Testis (tissue), 3 donors: ENCODE results near the gene USP36. TPM values are rescaled to one million over a fixed set of nuclear protein-coding genes. Genes with fewer than 3 reads are reported as not detected.
A peak's percentile ranks its signal among the peaks of the same experiment; 100 is the strongest.

Source experiments
- DNase-seq: peaks from one replicate; pipeline ENCODE4 v3.0.0-alpha.2; 2019
- H3K27ac ChIP-seq, 2 donors: fragments of 200-600 bp; sonication (generic); one replicate each; pipeline ENCODE4 v1.5.1; 2019
- H3K27me3 ChIP-seq: fragments of 200-600 bp; sonication (generic); one replicate; pipeline ENCODE4 v1.5.1; 2019
- H3K36me3 ChIP-seq: fragments of 200-600 bp; sonication (generic); one replicate; pipeline ENCODE4 v1.5.1; 2017; ENCODE audit warnings: low read depth; ENCODE audit errors: missing control alignments
- H3K4me1 ChIP-seq: fragments of 200-600 bp; sonication (generic); one replicate; pipeline ENCODE4 v1.5.1; 2019
- H3K4me3 ChIP-seq, 2 donors: fragments of 200-600 bp; sonication (generic); one replicate each; pipeline ENCODE4 v1.5.1; 2017 to 2019
- H3K9me3 ChIP-seq: fragments of 200-600 bp; sonication (generic); one replicate; pipeline ENCODE4 v1.5.1; 2017
- CTCF ChIP-seq, 3 experiments: fragments of 450-650 bp in 2 of 3; fragments of 200-600 bp in 1 of 3; sonication (generic) in 1 of 3; IDR thresholded peaks; one replicate each; pipeline ENCODE4 v1.5.1; 2016 to 2019; ENCODE audit warnings: antibody characterized with exemption in 3 of 3, mild to moderate bottlenecking in 2 of 3, moderate library complexity in 1 of 3
- POLR2A ChIP-seq: fragments of 450-650 bp; IDR thresholded peaks from one replicate; pipeline ENCODE4 v1.6.1; 2017; ENCODE audit warnings: antibody characterized with exemption, mild to moderate bottlenecking, moderate library complexity
- WGBS, 2 donors: methylation state at CpG; one replicate each; pipeline ENCODE4 v1.1.5; 2018; 5-methylcytosine and 5-hydroxymethylcytosine counted together
- intact Hi-C: fragments of 100-400 bp; cut with DNase I; formaldehyde crosslinking; loops from one replicate; pipeline ENCODE4 v1.15.1; 2023; ENCODE audit warnings: low total_unique reads
- polyA plus RNA-seq: library from polyadenylated mRNA; stranded (reverse); fragments of 350-450 nt; fragmentation: Illumina TruSeq; extraction: RNeasy Lipid Tissue Mini Kit (QIAGEN cat#74804); gene quantifications from one replicate; pipeline ENCODE4 v1.2.3, GENCODE V29; 2014; ENCODE audit warnings: low read depth, low replicate concordance; ENCODE audit not compliant: insufficient read depth
- total RNA-seq, 2 donors: library from RNA; depleted of rRNA; stranded (reverse); fragments of >200 nt; gene quantifications; one replicate each; pipeline ENCODE4 v1.2.3, GENCODE V29; 2016

Gene USP36
- total and polyA plus RNA-seq, 3 donors from 2014 or later: 32.8 to 79.8 (median 77.5) TPM

- no peaks in the 10 kb centered on the region for H3K27me3 ChIP-seq
- no peak overlapping the region for H3K4me3 ChIP-seq
- no peaks in the 10 kb centered on the region for H3K9me3 ChIP-seq
- peaks cover 66% of the 10 kb centered on the region for H3K4me1 ChIP-seq
- H3K27ac ChIP-seq: peak overlapping the region; percentile 92 to 93
- no peaks in the 10 kb centered on the region for H3K36me3 ChIP-seq
- intact Hi-C loops: loop anchor here (5.0 kb wide), 2 partner anchors 39 to 89 kb away; no protein-coding TSS in a partner anchor
- no peak for TF ChIP-seq CTCF (IDR thresholded peaks at IDR 0.05)
- peak; percentile 86 for DNase-seq
- WGBS, 2 donors: 21 to 53% methylated on average over 4 to 10 of the region's 10 CpGs
These were observed 42.5 kb upstream of the USP36 start for GRCh38 chr17:78883089-78883532.

DNA sequence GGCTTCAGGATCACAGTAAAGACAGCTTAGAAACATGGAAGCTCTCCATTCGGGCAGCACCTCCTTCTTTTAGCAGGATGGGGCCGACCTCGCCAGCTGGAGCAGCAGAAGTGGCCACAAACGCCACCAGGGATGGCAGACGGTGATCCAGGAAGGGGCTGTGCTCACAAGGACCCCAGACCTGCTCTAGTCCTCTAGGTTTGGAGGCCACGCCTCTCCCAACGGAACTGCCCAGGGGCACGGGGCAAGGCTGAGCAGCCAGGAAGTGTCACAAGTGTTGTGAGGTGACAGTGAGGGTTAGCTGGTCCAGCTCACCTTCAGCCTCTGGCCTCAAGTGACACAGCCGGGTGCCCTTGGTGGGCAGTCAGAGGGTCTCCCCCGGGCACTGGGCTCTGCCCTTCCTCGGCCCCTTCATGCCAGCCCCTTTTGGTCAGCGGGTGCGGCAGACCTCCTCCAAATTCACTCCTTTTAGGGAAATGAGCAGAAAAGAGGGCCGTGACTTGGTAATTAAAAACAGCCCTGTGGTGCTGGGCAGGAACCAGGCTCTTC, 42.0 kb upstream of the USP36 start:
- Histone ChIP-seq H3K36me3 (no peaks in the 10 kb centered on the region), H3K27ac (peak overlapping the region; percentile 92 to 93), H3K4me3 (no peak overlapping the region), H3K9me3 (no peaks in the 10 kb centered on the region), H3K27me3 (no peaks in the 10 kb centered on the region), H3K4me1 (peaks cover 66% of the 10 kb centered on the region)
- DNase-seq: no peak
- TF ChIP-seq POLR2A: no peak
- no peak for TF ChIP-seq CTCF (IDR thresholded peaks at IDR 0.05)
- 30 to 64% methylated on average over 4 to 14 of the region's 14 CpGs for WGBS, 2 donors
- intact Hi-C loops: loop anchor here (5.0 kb wide), 2 partner anchors 40 to 90 kb away; no protein-coding TSS in a partner anchor

DNA sequence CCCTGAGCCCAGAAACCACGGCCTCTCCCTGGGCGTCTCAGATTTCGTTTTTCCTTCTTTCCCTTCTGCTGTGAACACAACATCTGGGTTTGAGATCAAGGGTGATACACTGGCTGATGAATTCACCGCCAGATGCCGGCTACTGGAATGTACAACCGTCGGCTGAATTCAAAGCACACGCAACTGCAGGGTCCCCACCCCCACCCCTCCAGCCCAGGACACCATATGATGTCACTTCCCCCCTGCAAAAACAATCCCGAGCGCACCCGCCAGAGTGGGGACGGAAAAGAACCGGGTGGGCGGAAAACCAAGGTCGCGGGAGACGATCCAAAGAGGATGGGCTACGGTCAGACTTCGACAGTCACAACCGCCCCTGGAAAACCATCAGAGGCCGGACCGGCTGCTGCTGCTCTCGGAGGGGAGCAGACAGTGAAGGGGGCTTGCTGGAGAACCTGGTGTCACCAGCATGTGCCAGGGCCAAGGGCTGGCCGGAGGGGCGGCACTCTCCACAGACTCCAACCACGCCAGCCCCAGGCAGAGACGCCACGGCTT, 39.1 kb upstream of the USP36 start:
- peak overlapping the region; percentile 91 to 93 for H3K27ac ChIP-seq
- peak; percentile 66 for DNase-seq
- no peaks in the 10 kb centered on the region for H3K9me3 ChIP-seq
- TF ChIP-seq POLR2A (no peak), CTCF (IDR thresholded peaks at IDR 0.05) (no peak)
- no peaks in the 10 kb centered on the region for H3K36me3 ChIP-seq
- WGBS, 2 donors: 30 to 34% methylated on average over 19 to 28 of the region's 28 CpGs
- H3K4me1 ChIP-seq: peaks cover 67% of the 10 kb centered on the region
- intact Hi-C loops: loop anchor here (5.0 kb wide), 2 partner anchors 43 to 93 kb away; no protein-coding TSS in a partner anchor
- H3K4me3 ChIP-seq: no peak overlapping the region
- H3K27me3 ChIP-seq: no peaks in the 10 kb centered on the region

GRCh38 chr17:78878871-78879527, 38.4 kb upstream of the USP36 start:
- 75 to 80% methylated on average over 13 to 14 of the region's 14 CpGs for WGBS, 2 donors
- DNase-seq: no peak
- no peaks in the 10 kb centered on the region for H3K27me3 ChIP-seq
- no peak for TF ChIP-seq POLR2A
- no peak for TF ChIP-seq CTCF (IDR thresholded peaks at IDR 0.05)
- H3K27ac ChIP-seq: peak overlapping the region; percentile 91 to 93
- no peaks in the 10 kb centered on the region for H3K36me3 ChIP-seq
- intact Hi-C loops: no loop called here
- no peaks in the 10 kb centered on the region for H3K9me3 ChIP-seq
- peaks cover 67% of the 10 kb centered on the region for H3K4me1 ChIP-seq
- no peak overlapping the region for H3K4me3 ChIP-seq
